Osteocyte (in vitro differentiated cells): ENCODE results near the gene PTPRD. TPM values are rescaled to one million over a fixed set of nuclear protein-coding genes. Genes with fewer than 3 reads are reported as not detected.
A peak's percentile ranks its signal among the peaks of the same experiment; 100 is the strongest.

Experiments
- DNase-seq: peaks from one replicate; pipeline ENCODE4 v3.0.0; 2021; ENCODE audit warnings: mixed read lengths; ENCODE audit not compliant: unreplicated experiment; ENCODE audit errors: extremely low spot score
- H3K27ac Mint-ChIP-seq: one replicate; pipeline ENCODE4 v1.8.0; 2021; ENCODE audit warnings: mild to moderate bottlenecking, mixed read lengths; ENCODE audit not compliant: unreplicated experiment
- H3K27me3 Mint-ChIP-seq: one replicate; pipeline ENCODE4 v1.8.0; 2021; ENCODE audit warnings: mixed read lengths; ENCODE audit not compliant: unreplicated experiment
- H3K36me3 Mint-ChIP-seq: one replicate; pipeline ENCODE4 v1.8.0; 2021; ENCODE audit warnings: mixed read lengths; ENCODE audit not compliant: unreplicated experiment
- H3K4me1 Mint-ChIP-seq: one replicate; pipeline ENCODE4 v1.8.0; 2021; ENCODE audit warnings: mixed read lengths; ENCODE audit not compliant: unreplicated experiment
- H3K4me3 Mint-ChIP-seq: one replicate; pipeline ENCODE4 v1.8.0; 2021; ENCODE audit warnings: mild to moderate bottlenecking, moderate library complexity, mixed read lengths; ENCODE audit not compliant: unreplicated experiment
- H3K9me3 Mint-ChIP-seq: one replicate; pipeline ENCODE4 v1.8.0; 2021; ENCODE audit warnings: mixed read lengths; ENCODE audit not compliant: unreplicated experiment
- total RNA-seq: library from RNA; stranded (reverse); gene quantifications from 2 replicates; pipeline ENCODE4 v1.2.1, GENCODE V29; 2021
- TF ChIP-seq, protein P1 (sequence below): fragments of 200-600 bp; sonication (generic); IDR thresholded peaks from 2 replicates; pipeline ENCODE4 v1.5.0; 2021; ENCODE audit warnings: antibody characterized with exemption, mild to moderate bottlenecking, moderate library complexity

Gene PTPRD
- total RNA-seq, 1 donor from 2014 or later: 5.4 TPM

- Mint-ChIP-seq H3K27me3 (no peaks in the 10 kb centered on the region), H3K9me3 (peaks cover 5% of the 10 kb centered on the region), H3K27ac (no peak overlapping the region), H3K4me1 (no peaks in the 10 kb centered on the region), H3K4me3 (no peak overlapping the region), H3K36me3 (no peaks in the 10 kb centered on the region)
- TF ChIP-seq, protein P1, sequence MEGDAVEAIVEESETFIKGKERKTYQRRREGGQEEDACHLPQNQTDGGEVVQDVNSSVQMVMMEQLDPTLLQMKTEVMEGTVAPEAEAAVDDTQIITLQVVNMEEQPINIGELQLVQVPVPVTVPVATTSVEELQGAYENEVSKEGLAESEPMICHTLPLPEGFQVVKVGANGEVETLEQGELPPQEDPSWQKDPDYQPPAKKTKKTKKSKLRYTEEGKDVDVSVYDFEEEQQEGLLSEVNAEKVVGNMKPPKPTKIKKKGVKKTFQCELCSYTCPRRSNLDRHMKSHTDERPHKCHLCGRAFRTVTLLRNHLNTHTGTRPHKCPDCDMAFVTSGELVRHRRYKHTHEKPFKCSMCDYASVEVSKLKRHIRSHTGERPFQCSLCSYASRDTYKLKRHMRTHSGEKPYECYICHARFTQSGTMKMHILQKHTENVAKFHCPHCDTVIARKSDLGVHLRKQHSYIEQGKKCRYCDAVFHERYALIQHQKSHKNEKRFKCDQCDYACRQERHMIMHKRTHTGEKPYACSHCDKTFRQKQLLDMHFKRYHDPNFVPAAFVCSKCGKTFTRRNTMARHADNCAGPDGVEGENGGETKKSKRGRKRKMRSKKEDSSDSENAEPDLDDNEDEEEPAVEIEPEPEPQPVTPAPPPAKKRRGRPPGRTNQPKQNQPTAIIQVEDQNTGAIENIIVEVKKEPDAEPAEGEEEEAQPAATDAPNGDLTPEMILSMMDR: no peak
- DNase-seq: no peak
Observed at GRCh38 chr9:8822667-8823025, 1790.2 kb downstream of the PTPRD start.

- H3K27ac Mint-ChIP-seq: peak overlapping the region; percentile 44
- H3K36me3 Mint-ChIP-seq: no peaks in the 10 kb centered on the region
- no peaks in the 10 kb centered on the region for H3K4me1 Mint-ChIP-seq
- no peak for DNase-seq
- no peak overlapping the region for H3K4me3 Mint-ChIP-seq
- H3K27me3 Mint-ChIP-seq: no peaks in the 10 kb centered on the region
- TF ChIP-seq, protein P1: no peak
- peaks cover 5% of the 10 kb centered on the region for H3K9me3 Mint-ChIP-seq
Observed at GRCh38 chr9:8821910-8822666, 1790.7 kb downstream of the PTPRD start.

- Mint-ChIP-seq H3K36me3 (no peaks in the 10 kb centered on the region), H3K4me1 (no peaks in the 10 kb centered on the region), H3K4me3 (no peak overlapping the region), H3K9me3 (no peaks in the 10 kb centered on the region), H3K27me3 (no peaks in the 10 kb centered on the region), H3K27ac (no peak overlapping the region)
- no peak for DNase-seq
- TF ChIP-seq, protein P1: no peak
Observed at GRCh38 chr9:8817335-8817734, 1795.5 kb downstream of the PTPRD start.

DNA sequence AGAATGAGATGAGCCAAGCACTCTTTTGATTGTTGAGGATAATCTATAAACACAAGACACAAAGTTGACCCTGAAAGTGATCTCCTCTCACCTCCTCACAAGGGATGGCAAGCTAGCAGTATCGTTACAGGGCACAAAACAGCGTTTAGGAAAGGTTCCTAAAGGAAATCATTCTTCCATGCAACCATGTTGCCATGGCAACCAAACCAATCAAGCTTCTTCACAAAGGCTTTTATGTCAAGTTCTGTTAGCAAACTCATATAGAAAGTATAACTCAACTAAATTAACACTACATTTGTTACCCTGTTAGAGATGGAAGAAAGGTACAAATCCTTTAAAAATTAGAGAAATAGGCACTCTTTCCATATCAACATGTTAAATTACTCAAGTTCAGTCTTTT, 1796.4 kb downstream of the PTPRD start:
- no peak overlapping the region for H3K4me3 Mint-ChIP-seq
- H3K4me1 Mint-ChIP-seq: no peaks in the 10 kb centered on the region

GRCh38 chr9:8815931-8816330, 1796.9 kb downstream of the PTPRD start:
- H3K36me3 Mint-ChIP-seq: no peaks in the 10 kb centered on the region
- DNase-seq: no peak
- no peaks in the 10 kb centered on the region for H3K4me1 Mint-ChIP-seq
- TF ChIP-seq, protein P1: no peak
- no peaks in the 10 kb centered on the region for H3K9me3 Mint-ChIP-seq
- H3K27ac Mint-ChIP-seq: no peak overlapping the region
- H3K4me3 Mint-ChIP-seq: no peak overlapping the region
- H3K27me3 Mint-ChIP-seq: no peaks in the 10 kb centered on the region

More for the DNA sequence above, 1796.4 kb downstream of the PTPRD start:
- TF ChIP-seq, protein P1: no peak
- Mint-ChIP-seq H3K27me3 (no peaks in the 10 kb centered on the region), H3K9me3 (no peaks in the 10 kb centered on the region), H3K27ac (no peak overlapping the region), H3K36me3 (no peaks in the 10 kb centered on the region)
- no peak for DNase-seq
